WI38 (cell line): Measurements from ENCODE around the gene GPR34.
"Not testable (repeated sequence)": the region's sequence is repeated elsewhere in the genome, so short reads cannot be mapped to it uniquely, and the experiment has no call there.

Experiments
- H3K4me3 ChIP-seq: 2 replicates; pipeline ENCODE4 v1.5.1; 2011; ENCODE audit warnings: low read depth, mild to moderate bottlenecking, control low read depth, low read length
- TF ChIP-seq, protein P1 (sequence below): IDR thresholded peaks from 2 replicates; pipeline ENCODE4 v1.5.1; 2012; ENCODE audit warnings: low read depth, mild to moderate bottlenecking, control low read depth, low read length

The GPR34 gene, protein sequence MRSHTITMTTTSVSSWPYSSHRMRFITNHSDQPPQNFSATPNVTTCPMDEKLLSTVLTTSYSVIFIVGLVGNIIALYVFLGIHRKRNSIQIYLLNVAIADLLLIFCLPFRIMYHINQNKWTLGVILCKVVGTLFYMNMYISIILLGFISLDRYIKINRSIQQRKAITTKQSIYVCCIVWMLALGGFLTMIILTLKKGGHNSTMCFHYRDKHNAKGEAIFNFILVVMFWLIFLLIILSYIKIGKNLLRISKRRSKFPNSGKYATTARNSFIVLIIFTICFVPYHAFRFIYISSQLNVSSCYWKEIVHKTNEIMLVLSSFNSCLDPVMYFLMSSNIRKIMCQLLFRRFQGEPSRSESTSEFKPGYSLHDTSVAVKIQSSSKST

DNA sequence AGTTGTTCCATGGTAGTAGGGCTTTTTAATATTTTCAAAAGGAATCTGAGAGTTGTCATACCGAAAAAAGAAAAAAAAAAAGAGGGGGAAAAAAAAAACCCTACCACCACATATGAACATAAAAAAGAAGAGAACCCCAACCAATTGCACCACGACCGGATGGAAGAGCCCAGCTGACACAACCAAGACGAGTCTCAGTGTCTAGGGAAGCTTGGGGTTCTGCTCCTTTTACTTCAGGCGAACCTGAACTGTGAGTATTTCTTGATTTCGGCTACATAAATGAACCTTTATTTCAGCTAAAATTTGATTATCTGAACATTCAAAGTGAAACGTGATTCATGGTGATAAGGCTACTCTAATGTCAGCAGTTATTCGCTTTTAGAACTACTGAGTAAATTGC is at the start of gene GPR34:
Gene GPR34 (plus strand): TSS at position 139 of the 400 bp plus-strand sequence. CDS start 6,661 bp downstream, outside the sequence.
- TF ChIP-seq, protein P1, sequence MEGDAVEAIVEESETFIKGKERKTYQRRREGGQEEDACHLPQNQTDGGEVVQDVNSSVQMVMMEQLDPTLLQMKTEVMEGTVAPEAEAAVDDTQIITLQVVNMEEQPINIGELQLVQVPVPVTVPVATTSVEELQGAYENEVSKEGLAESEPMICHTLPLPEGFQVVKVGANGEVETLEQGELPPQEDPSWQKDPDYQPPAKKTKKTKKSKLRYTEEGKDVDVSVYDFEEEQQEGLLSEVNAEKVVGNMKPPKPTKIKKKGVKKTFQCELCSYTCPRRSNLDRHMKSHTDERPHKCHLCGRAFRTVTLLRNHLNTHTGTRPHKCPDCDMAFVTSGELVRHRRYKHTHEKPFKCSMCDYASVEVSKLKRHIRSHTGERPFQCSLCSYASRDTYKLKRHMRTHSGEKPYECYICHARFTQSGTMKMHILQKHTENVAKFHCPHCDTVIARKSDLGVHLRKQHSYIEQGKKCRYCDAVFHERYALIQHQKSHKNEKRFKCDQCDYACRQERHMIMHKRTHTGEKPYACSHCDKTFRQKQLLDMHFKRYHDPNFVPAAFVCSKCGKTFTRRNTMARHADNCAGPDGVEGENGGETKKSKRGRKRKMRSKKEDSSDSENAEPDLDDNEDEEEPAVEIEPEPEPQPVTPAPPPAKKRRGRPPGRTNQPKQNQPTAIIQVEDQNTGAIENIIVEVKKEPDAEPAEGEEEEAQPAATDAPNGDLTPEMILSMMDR, result no peak
- no peak within 1 kb of the TSS for H3K4me3 ChIP-seq

DNA sequence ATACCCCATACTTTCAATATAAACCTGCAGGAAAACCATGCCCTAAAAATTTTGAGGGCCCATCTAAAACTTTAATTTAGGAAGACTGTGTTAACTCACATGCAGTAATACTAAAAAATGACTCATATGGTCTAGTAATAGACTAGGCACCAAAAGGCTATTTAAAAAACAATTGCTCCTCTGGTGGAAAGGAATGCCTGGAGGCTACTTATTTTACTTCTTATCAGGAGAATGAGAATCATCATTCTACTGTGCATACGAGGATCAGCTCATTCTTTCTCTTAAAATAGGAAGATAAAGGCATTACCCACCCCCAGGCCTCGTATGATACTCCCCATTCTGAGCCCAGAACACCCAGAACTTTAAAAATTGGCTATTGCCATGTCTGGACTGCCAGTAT is 42.6 kb upstream of the GPR34 start:
- H3K4me3 ChIP-seq, result not testable (repeated sequence)

DNA sequence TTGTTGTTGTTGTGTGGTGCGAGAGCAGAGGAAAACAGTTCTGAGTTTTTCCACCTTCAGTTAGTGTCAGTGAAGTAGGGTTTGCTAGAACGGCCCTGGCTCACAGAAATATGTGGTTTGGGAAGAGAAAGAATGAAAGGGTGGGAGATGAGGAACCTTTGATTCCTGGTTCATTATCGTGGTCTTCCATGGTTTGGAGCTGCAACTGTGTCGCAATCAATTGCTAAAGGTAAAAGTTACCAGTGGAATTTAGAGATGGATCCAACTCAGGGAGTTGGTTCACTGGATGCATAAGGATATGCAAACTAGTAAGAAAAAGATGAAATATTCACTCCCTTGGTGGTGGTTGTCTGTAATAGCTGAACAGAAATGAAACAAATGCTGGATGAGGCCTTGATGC is 35.6 kb upstream of the GPR34 start:
- TF ChIP-seq, protein P1, result no peak

DNA sequence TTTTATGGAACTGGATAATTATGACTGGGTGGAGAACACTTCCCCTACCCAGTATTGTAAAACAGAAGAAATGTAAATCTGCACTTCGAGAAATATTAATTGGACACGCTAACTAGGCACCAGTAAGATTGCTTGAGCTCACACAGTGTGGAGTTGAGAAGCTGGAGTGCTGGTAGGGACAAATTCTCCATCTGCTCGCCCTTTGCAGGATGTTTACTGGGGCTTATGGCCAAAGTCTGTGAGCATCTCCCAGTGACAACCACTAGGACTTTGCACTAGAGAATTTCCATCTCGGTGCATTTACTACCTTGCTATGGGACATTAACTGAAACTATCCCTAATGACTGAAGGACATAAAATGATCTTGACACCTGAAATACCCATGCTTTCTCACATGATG is 33.7 kb upstream of the GPR34 start:
- no peak overlapping the region for H3K4me3 ChIP-seq
- TF ChIP-seq, protein P1, result no peak

More for the DNA sequence above, 35.6 kb upstream of the GPR34 start:
- no peak overlapping the region for H3K4me3 ChIP-seq

DNA sequence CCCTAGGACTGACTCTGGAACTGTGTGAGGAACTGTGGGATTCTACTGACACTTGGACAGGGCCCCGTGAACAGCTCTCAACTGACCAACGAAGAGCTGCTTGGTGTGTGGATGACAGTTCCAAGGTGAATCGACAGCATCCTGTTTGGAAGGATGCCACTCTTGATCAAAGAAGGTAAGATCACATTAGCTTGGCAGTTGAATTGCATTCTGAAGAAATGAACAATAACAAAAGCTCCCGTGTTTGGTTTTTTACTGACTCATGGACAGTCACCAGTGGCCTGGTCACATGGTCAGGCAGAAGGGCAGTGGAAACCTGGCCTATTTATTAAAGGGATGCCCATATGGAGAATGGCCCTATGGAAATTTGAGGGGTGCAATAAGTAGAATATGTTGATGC is 33.1 kb upstream of the GPR34 start:
- no peak overlapping the region for H3K4me3 ChIP-seq
- TF ChIP-seq, protein P1, result no peak

DNA sequence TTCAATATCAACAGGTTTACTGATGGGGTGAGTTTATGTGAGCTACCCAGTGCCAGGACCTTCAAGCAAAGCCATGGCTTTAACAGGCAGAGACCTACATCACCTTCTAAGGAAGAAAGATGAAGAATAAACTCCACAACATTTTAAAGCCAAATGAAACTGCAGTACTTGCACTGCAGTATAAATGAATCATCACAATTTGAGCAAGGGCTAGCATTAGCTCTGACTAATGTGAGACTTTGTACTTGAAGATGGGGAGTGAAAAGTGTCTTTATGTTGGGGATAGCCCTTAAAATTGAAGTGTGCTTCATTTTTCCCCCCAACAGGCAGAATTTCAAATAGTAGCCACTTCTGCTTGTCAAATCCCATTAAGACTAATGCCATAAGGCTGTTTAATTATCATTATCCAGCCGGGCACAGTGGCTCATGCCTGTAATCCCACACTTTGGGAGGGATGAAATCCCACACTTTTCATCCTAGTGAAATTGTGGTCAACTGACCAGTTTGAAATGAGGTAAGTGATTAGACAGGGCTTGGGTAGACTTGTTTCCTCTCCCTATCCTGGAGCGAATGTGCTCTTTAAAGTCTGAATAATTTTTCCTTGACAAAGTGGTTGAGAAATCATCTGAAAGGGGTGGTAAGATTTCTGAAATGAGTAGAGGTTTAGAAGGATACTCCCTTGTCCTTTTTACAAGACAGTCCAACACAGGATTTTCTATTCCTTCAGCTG is 27.2 kb upstream of the GPR34 start:
- H3K4me3 ChIP-seq, result no peak overlapping the region
- TF ChIP-seq, protein P1, result no peak

DNA sequence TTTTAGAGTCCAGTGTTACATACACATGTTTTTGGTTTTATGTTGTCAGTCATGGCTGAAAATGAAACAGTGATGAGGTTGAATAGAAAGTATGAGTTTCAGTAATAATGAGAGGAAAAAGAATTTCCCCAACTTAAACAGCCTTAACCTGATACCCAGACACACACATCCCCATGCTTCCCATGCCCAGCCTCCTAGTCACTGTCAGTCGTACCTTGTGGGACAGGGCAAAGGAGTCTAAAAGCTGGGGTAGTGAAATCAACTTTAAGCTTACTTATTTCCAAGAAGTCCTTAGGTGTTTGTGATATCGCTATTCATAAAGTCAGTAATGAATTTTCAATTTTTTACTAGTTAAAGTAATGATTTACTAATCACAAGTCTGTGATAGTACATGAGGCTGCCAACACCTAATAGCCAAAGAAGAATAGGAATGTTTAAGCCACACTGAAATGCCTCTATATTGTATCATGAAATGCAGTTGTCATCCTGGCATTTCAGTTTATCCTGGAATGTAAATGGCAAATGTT is 24.3 kb upstream of the GPR34 start:
- TF ChIP-seq, protein P1, result no peak
- H3K4me3 ChIP-seq, result no peak overlapping the region
